Thyroid gland (tissue), 4 donors: ENCODE results near the gene TMEM97. TPM values are rescaled to one million over a fixed set of nuclear protein-coding genes. Genes with fewer than 3 reads are reported as not detected.

Experiments
- DNase-seq, 2 donors: peaks; one replicate each; pipeline ENCODE4 v3.0.0-alpha.2; 2019
- H3K27ac ChIP-seq, 3 donors: fragments of 200-600 bp; sonication (generic); 1 replicate in 2 of 3; 2 replicates in 1 of 3; pipeline ENCODE4 v1.5.1; 2016 to 2019; ENCODE audit warnings: mild to moderate bottlenecking in 1 of 3, moderate library complexity in 1 of 3
- H3K27me3 ChIP-seq: fragments of 200-600 bp; sonication (generic); one replicate; pipeline ENCODE4 v1.5.1; 2019
- H3K36me3 ChIP-seq, 2 donors: fragments of 200-600 bp; sonication (generic); one replicate each; pipeline ENCODE4 v1.5.1; 2016 to 2019
- H3K4me1 ChIP-seq, 2 donors: fragments of 200-600 bp; sonication (generic); one replicate each; pipeline ENCODE4 v1.5.1; 2017 to 2019
- H3K4me3 ChIP-seq, 3 donors: fragments of 200-600 bp; sonication (generic); replicated peaks in 1 of 3; 1 replicate in 2 of 3; 2 replicates in 1 of 3; pipeline ENCODE4 v1.5.1; 2016; ENCODE audit warnings: mild to moderate bottlenecking in 1 of 3
- H3K9me3 ChIP-seq: fragments of 200-600 bp; sonication (generic); one replicate; pipeline ENCODE4 v1.5.1; 2017
- POLR2A ChIP-seq, 2 donors: fragments of 450-650 bp; IDR thresholded peaks; one replicate each; pipeline ENCODE4 v1.6.1; 2017; ENCODE audit warnings: antibody characterized with exemption in 2 of 2, mild to moderate bottlenecking in 2 of 2, moderate library complexity in 1 of 2
- WGBS, 2 donors: methylation state at CpG; one replicate each; pipeline ENCODE4 v1.1.5; 2017; 5-methylcytosine and 5-hydroxymethylcytosine counted together
- intact Hi-C: fragments of 100-400 bp; cut with DNase I; formaldehyde crosslinking; loops from one replicate; pipeline ENCODE4 v1.15.1; 2023
- microRNA-seq: library from miRNA; unstranded; fragments of <30 nt; microRNA quantifications from one replicate; pipeline ENCODE4, GENCODE V29; 2016
- total RNA-seq, 4 donors: library from RNA; depleted of rRNA; stranded (reverse); fragments of >200 nt; gene quantifications; one replicate each; pipeline ENCODE4 v1.2.3, GENCODE V29; 2016
- TF ChIP-seq, protein P1 (sequence below), 6 experiments: fragments of 200-600 bp in 3 of 6; fragments of 450-650 bp in 3 of 6; sonication (generic) in 3 of 6; IDR thresholded peaks; one replicate each; pipeline ENCODE4 v1.5.1; 2016 to 2019; ENCODE audit warnings: antibody characterized with exemption in 6 of 6, mild to moderate bottlenecking in 2 of 6, inconsistent platforms in 1 of 6, moderate library complexity in 1 of 6

The TMEM97 gene
- total RNA-seq, 4 donors from 2014 or later = 3.1 to 5.2 (median 4.5) TPM

GRCh38 chr17:28370744-28371103 lies 51.7 kb downstream of the TMEM97 start:
- Histone ChIP-seq H3K36me3 (no peaks in the 10 kb centered on the region), H3K4me1 (peaks cover 15 to 25% of the 10 kb centered on the region in 2 donors), H3K27me3 (no peaks in the 10 kb centered on the region), H3K4me3 (no peak overlapping the region), H3K27ac (no peak overlapping the region), H3K9me3 (no peaks in the 10 kb centered on the region)
- 73 to 82% methylated on average over 1 of the region's 1 CpG for WGBS, 2 donors
- TF ChIP-seq, protein P1, sequence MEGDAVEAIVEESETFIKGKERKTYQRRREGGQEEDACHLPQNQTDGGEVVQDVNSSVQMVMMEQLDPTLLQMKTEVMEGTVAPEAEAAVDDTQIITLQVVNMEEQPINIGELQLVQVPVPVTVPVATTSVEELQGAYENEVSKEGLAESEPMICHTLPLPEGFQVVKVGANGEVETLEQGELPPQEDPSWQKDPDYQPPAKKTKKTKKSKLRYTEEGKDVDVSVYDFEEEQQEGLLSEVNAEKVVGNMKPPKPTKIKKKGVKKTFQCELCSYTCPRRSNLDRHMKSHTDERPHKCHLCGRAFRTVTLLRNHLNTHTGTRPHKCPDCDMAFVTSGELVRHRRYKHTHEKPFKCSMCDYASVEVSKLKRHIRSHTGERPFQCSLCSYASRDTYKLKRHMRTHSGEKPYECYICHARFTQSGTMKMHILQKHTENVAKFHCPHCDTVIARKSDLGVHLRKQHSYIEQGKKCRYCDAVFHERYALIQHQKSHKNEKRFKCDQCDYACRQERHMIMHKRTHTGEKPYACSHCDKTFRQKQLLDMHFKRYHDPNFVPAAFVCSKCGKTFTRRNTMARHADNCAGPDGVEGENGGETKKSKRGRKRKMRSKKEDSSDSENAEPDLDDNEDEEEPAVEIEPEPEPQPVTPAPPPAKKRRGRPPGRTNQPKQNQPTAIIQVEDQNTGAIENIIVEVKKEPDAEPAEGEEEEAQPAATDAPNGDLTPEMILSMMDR (IDR thresholded peaks at IDR 0.05) = no peak
- no peak for TF ChIP-seq POLR2A (IDR thresholded peaks at IDR 0.05)
- no peak for DNase-seq
- intact Hi-C loops = no loop called here

- peak; percentile 69 to 79 for DNase-seq
- H3K9me3 ChIP-seq = no peaks in the 10 kb centered on the region
- H3K4me3 ChIP-seq = peak within 1 kb of the TSS; percentile 11 to 45 (median 45)
- no peaks in the 10 kb centered on the region for H3K36me3 ChIP-seq
- H3K27me3 ChIP-seq = no peaks in the 10 kb centered on the region
- H3K27ac ChIP-seq = peak within 1 kb of the TSS in 1 of 3 donors; percentile 30
- WGBS, 2 donors = 1% methylated on average over 40 to 42 of the region's 80 CpGs
- TF ChIP-seq POLR2A (IDR thresholded peaks at IDR 0.05) = no peak
- TF ChIP-seq, protein P1 (IDR thresholded peaks at IDR 0.05) = no peak
- intact Hi-C loops = no loop called here
- H3K4me1 ChIP-seq = peaks cover 15 to 25% of the 10 kb centered on the region in 2 donors
Observed at GRCh38 chr17:28371245-28372202, 52.5 kb downstream of the TMEM97 start, which contains the start of gene SARM1. TSS of gene SARM1 (plus strand) at chr17:28371694. CDS start at chr17:28372033, 339 bp downstream.

GRCh38 chr17:28372203-28372944 lies 53.4 kb downstream of the TMEM97 start:
- TF ChIP-seq, protein P1 (IDR thresholded peaks at IDR 0.05) = no peak
- TF ChIP-seq POLR2A (IDR thresholded peaks at IDR 0.05) = no peak
- H3K36me3 ChIP-seq = no peaks in the 10 kb centered on the region
- peaks cover 15 to 25% of the 10 kb centered on the region in 2 donors for H3K4me1 ChIP-seq
- DNase-seq = peak; percentile 21 to 29
- WGBS, 2 donors = 19 to 61% methylated on average over 6 to 18 of the region's 53 CpGs
- H3K4me3 ChIP-seq = peak overlapping the region; percentile 11 to 45 (median 45)
- H3K27me3 ChIP-seq = no peaks in the 10 kb centered on the region
- intact Hi-C loops = no loop called here
- H3K27ac ChIP-seq = peak overlapping the region in 1 of 3 donors; percentile 30
- H3K9me3 ChIP-seq = no peaks in the 10 kb centered on the region

- H3K4me1 ChIP-seq = peaks cover 15 to 25% of the 10 kb centered on the region in 2 donors
- H3K4me3 ChIP-seq = peak overlapping the region in 1 of 3 donors; percentile 45
- no peaks in the 10 kb centered on the region for H3K9me3 ChIP-seq
- H3K27me3 ChIP-seq = no peaks in the 10 kb centered on the region
- H3K36me3 ChIP-seq = no peaks in the 10 kb centered on the region
- intact Hi-C loops = no loop called here
- DNase-seq = no peak
- TF ChIP-seq, protein P1 (IDR thresholded peaks at IDR 0.05) = no peak
- no peak for TF ChIP-seq POLR2A (IDR thresholded peaks at IDR 0.05)
- 84 to 88% methylated on average over 6 of the region's 6 CpGs for WGBS, 2 donors
- no peak overlapping the region for H3K27ac ChIP-seq
Observed at GRCh38 chr17:28372945-28373274, 53.9 kb downstream of the TMEM97 start.

Small RNAs within 50 kb of the gene (microRNA-seq; reads per million reads assigned to microRNA genes)
- gene MIR4723 = 1.5 reads per million

Other genes with a start within 250 kb of the TMEM97 start
- 10 to 100 TPM; 38.5 to 78.0 (median 63.6) TPM for gene IFT20, start 16.3 kb downstream of the TMEM97 start, total RNA-seq
- 10 to 100 TPM; 28.4 to 36.9 (median 35.8) TPM for gene TNFAIP1, start 16.6 kb downstream of the TMEM97 start, total RNA-seq
- 100 to 1,000 TPM in 2 of 4 donors, 10 to 100 TPM in 2; 55.4 to 102 (median 91.7) TPM for gene POLDIP2, start 38.3 kb downstream of the TMEM97 start, total RNA-seq
- gene SEBOX, start 46.0 kb downstream of the TMEM97 start, total RNA-seq = not detected
- gene VTN, start 51.1 kb downstream of the TMEM97 start, total RNA-seq = under 1 TPM in 2 of 4 donors, not detected in 2; 0.33 to 0.39 TPM
- 10 to 100 TPM; 10.3 to 20.2 (median 16.3) TPM for gene SARM1, start 52.5 kb downstream of the TMEM97 start, total RNA-seq
- 10 to 100 TPM; 10.8 to 15.6 (median 13.4) TPM for gene SLC46A1, start 87.0 kb downstream of the TMEM97 start, total RNA-seq
- gene SLC13A2, start 154.4 kb downstream of the TMEM97 start, total RNA-seq = not detected
- under 1 TPM in 1 of 4 donors, not detected in 3; 0.34 TPM for gene FOXN1, start 187.1 kb downstream of the TMEM97 start, total RNA-seq
- 10 to 100 TPM; 29.8 to 43.9 (median 36.0) TPM for gene UNC119, start 233.4 kb downstream of the TMEM97 start, total RNA-seq